ENCODE measurements around the gene ELF1. TPM values are rescaled to one million over a fixed set of nuclear protein-coding genes. Genes with fewer than 3 reads are reported as not detected.

The ELF1 gene
- total RNA-seq, 2 donors from 2014 or later, result 36.0 to 44.1 TPM

GRCh38 chr13:41005704-41006103 is 13.4 kb downstream of the ELF1 start:
- no peaks in the 10 kb centered on the region for H3K27me3 ChIP-seq (ENCODE audit: control insufficient read depth, insufficient read depth, low read length, poor library complexity, severe bottlenecking)
- Mint-ChIP-seq H3K9me3 (no peaks in the 10 kb centered on the region), H3K36me3 (ENCODE audit: low read depth) (no peaks in the 10 kb centered on the region), H3K27me3 (ENCODE audit: insufficient read depth) (no peaks in the 10 kb centered on the region), H3K4me3 (no peak overlapping the region), H3K27ac (no peak overlapping the region), H3K4me1 (peaks cover 32% of the 10 kb centered on the region)
- H3K9ac ChIP-seq (ENCODE audit: extremely low read depth, low read length, poor library complexity, severe bottlenecking), result no peak overlapping the region
- DNase-seq, result no peak
- H3K27ac ChIP-seq (ENCODE audit: low read depth, low read length), result no peak overlapping the region
- H3K36me3 ChIP-seq (ENCODE audit: control insufficient read depth, insufficient read depth, low read length), result no peaks in the 10 kb centered on the region
- no peaks in the 10 kb centered on the region for H3K4me1 ChIP-seq (ENCODE audit: control insufficient read depth, insufficient read depth, low read length)
- H3K4me3 ChIP-seq (ENCODE audit: low read length), result no peak overlapping the region
- H3K9me3 ChIP-seq (ENCODE audit: control insufficient read depth, low read length), result no peaks in the 10 kb centered on the region
- TF ChIP-seq CTCF (conservative IDR thresholded peaks at IDR 0.05), result no peak

GRCh38 chr13:41004875-41005693 is 14.0 kb downstream of the ELF1 start:
- WGBS, 2 experiments (ENCODE audit: insufficient coverage in 1 of 2, insufficient read length in 1 of 2), result 84 to 92% methylated on average over 3 to 4 of the region's 4 CpGs
- Mint-ChIP-seq H3K4me3 (no peak overlapping the region), H3K27ac (no peak overlapping the region), H3K4me1 (peaks cover 32% of the 10 kb centered on the region), H3K27me3 (ENCODE audit: insufficient read depth) (no peaks in the 10 kb centered on the region), H3K36me3 (ENCODE audit: low read depth) (no peaks in the 10 kb centered on the region), H3K9me3 (no peaks in the 10 kb centered on the region)
- Histone ChIP-seq H3K9me3 (ENCODE audit: control insufficient read depth, low read length) (no peaks in the 10 kb centered on the region), H3K4me3 (ENCODE audit: low read length) (no peak overlapping the region), H3K27me3 (ENCODE audit: control insufficient read depth, insufficient read depth, low read length, poor library complexity, severe bottlenecking) (no peaks in the 10 kb centered on the region), H3K27ac (ENCODE audit: low read depth, low read length) (no peak overlapping the region), H3K36me3 (ENCODE audit: control insufficient read depth, insufficient read depth, low read length) (no peaks in the 10 kb centered on the region), H3K9ac (ENCODE audit: extremely low read depth, low read length, poor library complexity, severe bottlenecking) (no peak overlapping the region), H3K4me1 (ENCODE audit: control insufficient read depth, insufficient read depth, low read length) (no peaks in the 10 kb centered on the region)
- TF ChIP-seq CTCF (conservative IDR thresholded peaks at IDR 0.05), result no peak
- no peak for DNase-seq

DNA sequence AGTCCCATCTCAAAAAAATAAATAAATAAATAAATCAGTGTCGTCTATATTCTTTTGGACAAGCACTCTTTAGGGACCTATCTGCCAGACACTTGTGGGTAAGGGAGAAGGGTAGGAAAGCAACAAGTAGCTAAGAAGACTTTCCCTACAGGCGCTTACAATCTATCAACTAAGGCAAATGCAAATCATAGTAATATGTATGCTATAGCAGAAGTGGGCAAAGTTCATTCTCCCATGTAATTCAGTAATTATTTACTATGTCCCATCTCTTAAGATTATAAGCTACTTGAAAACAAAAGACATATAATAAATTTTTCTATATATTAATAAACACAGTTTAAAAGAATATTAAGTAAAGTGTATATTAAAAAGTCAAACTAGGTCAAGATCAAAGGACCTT is 16.5 kb downstream of the ELF1 start:
- WGBS, 2 experiments (ENCODE audit: insufficient coverage in 1 of 2, insufficient read length in 1 of 2), result 100% methylated on average over 1 of the region's 2 CpGs; no CpG with 5 or more reads in 1 of the 2 experiments
- no peaks in the 10 kb centered on the region for H3K27me3 ChIP-seq (ENCODE audit: control insufficient read depth, insufficient read depth, low read length, poor library complexity, severe bottlenecking)
- TF ChIP-seq CTCF (conservative IDR thresholded peaks at IDR 0.05), result no peak

More for the DNA sequence above, 16.5 kb downstream of the ELF1 start:
- no peak overlapping the region for H3K27ac ChIP-seq (ENCODE audit: low read depth, low read length)
- H3K9ac ChIP-seq (ENCODE audit: extremely low read depth, low read length, poor library complexity, severe bottlenecking), result no peak overlapping the region
- H3K4me1 ChIP-seq (ENCODE audit: control insufficient read depth, insufficient read depth, low read length), result no peaks in the 10 kb centered on the region
- Mint-ChIP-seq H3K36me3 (ENCODE audit: low read depth) (peaks cover 7% of the 10 kb centered on the region), H3K4me1 (peaks cover 28% of the 10 kb centered on the region), H3K27ac (no peak overlapping the region), H3K4me3 (no peak overlapping the region), H3K27me3 (ENCODE audit: insufficient read depth) (no peaks in the 10 kb centered on the region), H3K9me3 (peaks cover 2% of the 10 kb centered on the region)
- H3K9me3 ChIP-seq (ENCODE audit: control insufficient read depth, low read length), result no peaks in the 10 kb centered on the region
- H3K4me3 ChIP-seq (ENCODE audit: low read length), result no peak overlapping the region
- H3K36me3 ChIP-seq (ENCODE audit: control insufficient read depth, insufficient read depth, low read length), result peaks cover 7% of the 10 kb centered on the region
- no peak for DNase-seq
